K562 (cell line): Measurements from ENCODE around the gene RBPJL. TPM values are rescaled to one million over a fixed set of nuclear protein-coding genes. Genes with fewer than 3 reads are reported as not detected.

ENCODE experiments used
- ATAC-seq: fragments of 200-7000 bp; cut with Tn5 transposase; 3 replicates; pipeline ENCODE4 v1.9.1; 2020; ENCODE audit warnings: moderate library complexity
- BruUV-seq: library from RNA; stranded (reverse); fragments of 400-500 nt; replicated peaks from 2 replicates; lab custom pipeline; 2021; lab: Mats Ljungman, UMichigan
- CTCF ChIA-PET: fragments of 300-600 bp; formaldehyde crosslinking; extraction: SDS; loops from one replicate; lab custom pipeline; 2021; ENCODE audit warnings: low intra/inter-chr PET ratio; lab: Yijun Ruan, JAX
- POLR2A ChIA-PET: fragments of 300-600, 350-650 bp; sonication (Branson Sonifier 250); formaldehyde crosslinking; extraction: SDS; loops from one replicate; lab custom pipeline; 2021; ENCODE audit warnings: antibody characterized with exemption, inconsistent platforms; lab: Yijun Ruan, JAX
- DNase-seq, 4 experiments: peaks; one replicate each; pipeline versions ENCODE4 v3.0.0 to v3.0.0-alpha.2; 2011 to 2018; ENCODE audit warnings: low spot score in 3 of 4, mixed read lengths in 3 of 4; ENCODE audit errors: extremely low read depth in 1 of 4
- FAIRE-seq: peaks from 2 replicates; lab custom pipeline; 2011; peaks lifted over from hg19 to GRCh38; lab: Jason Lieb, UNC
- H2AFZ ChIP-seq: 2 replicates; pipeline ENCODE4 v1.6.0; 2011; ENCODE audit warnings: low read depth, low read length, control low read depth, inconsistent platforms
- H3K27ac ChIP-seq: fragments of 200-600 bp; 3 replicates; pipeline ENCODE4 v1.8.0; 2011; ENCODE audit warnings: low read depth, mild to moderate bottlenecking, control low read depth, inconsistent platforms, low read length, moderate library complexity, mixed read lengths; ENCODE audit errors: extremely low read depth
- H3K27me3 ChIP-seq, 2 experiments: fragments of 300-600 bp in 1 of 2; 2 replicates in 1 of 2; 3 replicates in 1 of 2; pipeline versions ENCODE4 v1.6.0 to v1.8.0; 2011; ENCODE audit warnings: inconsistent platforms in 2 of 2, low read length in 2 of 2, mild to moderate bottlenecking in 1 of 2, mixed read lengths in 1 of 2, moderate library complexity in 1 of 2; ENCODE audit not compliant: control insufficient read depth in 2 of 2, insufficient read depth in 2 of 2
- H3K36me3 ChIP-seq: fragments of 300-600 bp; 3 replicates; pipeline ENCODE4 v1.8.0; 2011; ENCODE audit warnings: mild to moderate bottlenecking, low read length, inconsistent platforms; ENCODE audit not compliant: control insufficient read depth, insufficient read depth
- H3K4me1 ChIP-seq, 2 experiments: fragments of 200-600 bp in 1 of 2; replicated peaks in 1 of 2; 2 replicates in 1 of 2; 3 replicates in 1 of 2; pipeline versions ENCODE4 v1.5.1 to v1.8.0; 2011; ENCODE audit warnings: inconsistent platforms in 2 of 2, low read length in 2 of 2, mild to moderate bottlenecking in 1 of 2, mixed read lengths in 1 of 2, moderate library complexity in 1 of 2; ENCODE audit not compliant: control insufficient read depth in 2 of 2, insufficient read depth in 2 of 2
- H3K4me2 ChIP-seq: 2 replicates; pipeline ENCODE4 v1.6.1; 2011; ENCODE audit warnings: low read length, control low read depth, inconsistent platforms, mixed read lengths; ENCODE audit not compliant: insufficient read depth
- H3K4me3 ChIP-seq: fragments of 200-600 bp; sonication (generic), shearing (Covaris generic); 2 replicates; pipeline ENCODE4 v1.5.1; 2016; ENCODE audit warnings: control low read depth, inconsistent platforms
- H3K79me2 ChIP-seq: fragments of 200-600 bp; 3 replicates; pipeline ENCODE4 v1.8.0; 2011; ENCODE audit warnings: low read length, inconsistent platforms; ENCODE audit not compliant: control insufficient read depth, insufficient read depth
- H3K9ac ChIP-seq, 2 experiments: 2 replicates each; pipeline versions ENCODE4 v1.6.0 to v1.6.1; 2011; ENCODE audit warnings: low read depth in 2 of 2, low read length in 2 of 2, control low read depth in 1 of 2, inconsistent platforms in 1 of 2, mild to moderate bottlenecking in 1 of 2, mixed read lengths in 1 of 2; ENCODE audit not compliant: insufficient read depth in 1 of 2
- H3K9me1 ChIP-seq: one replicate; pipeline ENCODE4 v1.6.0; 2011; ENCODE audit warnings: inconsistent platforms, mild to moderate bottlenecking, low read length, moderate library complexity; ENCODE audit not compliant: control insufficient read depth, insufficient read depth
- H3K9me3 ChIP-seq: replicated peaks from 2 replicates; pipeline ENCODE4 v1.5.1; 2011; ENCODE audit warnings: low read depth, low read length, inconsistent platforms; ENCODE audit not compliant: control insufficient read depth, insufficient read depth
- H4K20me1 ChIP-seq: replicated peaks from 2 replicates; pipeline ENCODE4 v1.6.1; 2011; ENCODE audit warnings: low read length, inconsistent platforms, mixed read lengths; ENCODE audit not compliant: control insufficient read depth, insufficient read depth
- ADNP ChIP-seq: fragments of 200-800 bp; sonication (Bioruptor generic); IDR thresholded peaks from 2 replicates; pipeline ENCODE4 v1.6.1; 2016; ENCODE audit warnings: missing genetic modification characterization, missing compliant biosample characterization
- PRDM10 ChIP-seq: fragments of 450-650 bp; IDR thresholded peaks from 2 replicates; pipeline ENCODE4 v1.6.1; 2018; ENCODE audit not compliant: partially characterized antibody
- TFE3 ChIP-seq: fragments of 450-650 bp; formaldehyde crosslinking; IDR thresholded peaks from 2 replicates; pipeline ENCODE4 v1.4.0; 2020; ENCODE audit warnings: mild to moderate bottlenecking, mixed read lengths
- TRIM24 ChIP-seq, 2 experiments: fragments of 450-650 bp; IDR thresholded peaks; 2 replicates each; pipeline ENCODE4 v1.6.1; 2016
- ZBTB33 ChIP-seq: sonication (generic); formaldehyde crosslinking; IDR thresholded peaks from 2 replicates; pipeline ENCODE4 v1.8.1; 2023; ENCODE audit warnings: mild to moderate bottlenecking, missing genetic modification reagents
- WGBS: fragments of 100-300 bp; shearing (Covaris generic); methylation state at CpG from one replicate; pipeline ENCODE4 v1.1.6; 2016; ENCODE audit warnings: low coverage, mixed read lengths; ENCODE audit not compliant: insufficient coverage; ENCODE audit errors: missing lambda C conversion rate; 5-methylcytosine and 5-hydroxymethylcytosine counted together
- in situ Hi-C: fragments of 300-500 bp; cut with MboI; formaldehyde crosslinking; loops from 4 replicates; pipeline ENCODE4 v1.15.0; 2018; ENCODE audit warnings: inconsistent platforms, mixed read lengths
- intact Hi-C: fragments of 100-400 bp; cut with micrococcal nuclease; formaldehyde crosslinking; loops from 2 replicates; pipeline ENCODE4 v1.14.2; 2022
- polyA plus RNA-seq, 8 experiments: library from polyadenylated mRNA; depleted of rRNA in 4 of 8; stranded (reverse) in 5 of 8; unstranded in 3 of 8; fragments of >200 nt; fragmentation: Nextera tagmentation in 2 of 8; fragmentation: Illumina TruSeq in 1 of 8; extraction: Ambion mirVana in 2 of 8; extraction: Trizol in 1 of 8; gene quantifications; 2 replicates each; pipeline versions ENCODE4 v1.2.1 to v1.2.3, GENCODE V29; 2011 to 2014; ENCODE audit warnings: inconsistent platforms in 1 of 8, missing spikeins in 1 of 8
- total RNA-seq, 7 experiments: library from RNA; depleted of rRNA in 6 of 7; stranded (reverse); fragments of >200 nt in 6 of 7; fragmentation: Illumina TruSeq in 2 of 7; extraction: Trizol in 2 of 7; gene quantifications; 2 replicates each; pipeline versions ENCODE4 v1.2.1 to v1.2.3, GENCODE V29; 2011 to 2021; ENCODE audit warnings: low replicate concordance in 1 of 7

Gene RBPJL
- total and polyA plus RNA-seq, 9 of the 15 experiments (the other 6 are each of a cell fraction or from before 2014, with no cell fraction given) = not detected

- no peak for TF ChIP-seq TFE3 (CRISPR knock-in tag)
Observed at GRCh38 chr20:45301824-45302271, 4.8 kb upstream of the RBPJL start (continued).

- no peaks in the 10 kb centered on the region for H3K79me2 ChIP-seq
- TF ChIP-seq PRDM10 (peak; percentile 68), TRIM24 (IDR thresholded peaks at IDR 0.05) (no peak), ADNP (no peak), ZBTB33 (peak; percentile 85)
- H3K9me3 ChIP-seq = no peaks in the 10 kb centered on the region
- H2AFZ ChIP-seq = no peak overlapping the region
- no peak overlapping the region for H3K9ac ChIP-seq
- DNase-seq = no peak
- no peaks in the 10 kb centered on the region; the same call in 1 of the 2 replicates for H4K20me1 ChIP-seq
- in situ Hi-C loops = no loop called here
- ChIA-PET CTCF (no interaction called here), POLR2A (interaction anchor here (0.5 to 1.7 kb wide), 2 partner anchors 10 to 24 kb away, joined by 3 to 10 read pairs; no protein-coding TSS in a partner anchor)
- no peak for ATAC-seq
- no peak overlapping the region for H3K4me2 ChIP-seq
- no peak for FAIRE-seq
- 55% methylated on average over 40 of the region's 47 CpGs for WGBS
- BruUV-seq = no TSS peak
- H3K9me1 ChIP-seq = no peaks in the 10 kb centered on the region
- H3K27me3 ChIP-seq = peaks cover 3 to 47% of the 10 kb centered on the region in 2 experiments; a peak in 3 of 5 replicates
- no peak overlapping the region for H3K4me3 ChIP-seq
- intact Hi-C loops = no loop called here
- no peak overlapping the region for H3K27ac ChIP-seq
- peaks cover 4 to 25% of the 10 kb centered on the region in 2 experiments; a peak in 3 of 5 replicates for H3K4me1 ChIP-seq
- H3K36me3 ChIP-seq = no peaks in the 10 kb centered on the region
Observed at GRCh38 chr20:45303586-45304463, 2.8 kb upstream of the RBPJL start.
